HG02623 (cell line): ENCODE data around the gene AFF3.

ENCODE experiments used
- ATAC-seq: cut with Tn5 transposase; IDR thresholded peaks from one replicate; pipeline ENCODE4 v1.9.1; 2021; ENCODE audit warnings: moderate library complexity; ENCODE audit not compliant: unreplicated experiment

AFF3 gene

GRCh38 chr2:99621774-99622173 is 520.6 kb downstream of the AFF3 start:
- no peak for ATAC-seq

GRCh38 chr2:99621106-99621505 is 521.3 kb downstream of the AFF3 start:
- ATAC-seq, result no peak

- no peak for ATAC-seq
These were observed 523.2 kb downstream of the AFF3 start for GRCh38 chr2:99619151-99619550.

- no peak for ATAC-seq
These were observed 523.8 kb downstream of the AFF3 start for GRCh38 chr2:99618579-99619097.

GRCh38 chr2:99617811-99618210 is 524.6 kb downstream of the AFF3 start:
- no peak for ATAC-seq

GRCh38 chr2:99615247-99615771 is 527.1 kb downstream of the AFF3 start:
- ATAC-seq, result no peak

- no peak for ATAC-seq
These were observed 528.4 kb downstream of the AFF3 start for GRCh38 chr2:99613980-99614379.

GRCh38 chr2:99611786-99612185 is 530.6 kb downstream of the AFF3 start:
- ATAC-seq, result no peak

GRCh38 chr2:99611034-99611433 is 531.4 kb downstream of the AFF3 start:
- no peak for ATAC-seq

- ATAC-seq, result no peak
These were observed 532.5 kb downstream of the AFF3 start for GRCh38 chr2:99609851-99610381.

GRCh38 chr2:99608861-99609260 is 533.5 kb downstream of the AFF3 start:
- no peak for ATAC-seq

- no peak for ATAC-seq
These were observed 534.4 kb downstream of the AFF3 start for GRCh38 chr2:99607861-99608491.

- no peak for ATAC-seq
These were observed 534.9 kb downstream of the AFF3 start for GRCh38 chr2:99607454-99607853.

- ATAC-seq, result no peak
These were observed 537.4 kb downstream of the AFF3 start for GRCh38 chr2:99605036-99605435.

GRCh38 chr2:99602476-99602875 is 539.9 kb downstream of the AFF3 start:
- no peak for ATAC-seq

- no peak for ATAC-seq
These were observed 541.3 kb downstream of the AFF3 start for GRCh38 chr2:99600981-99601651.

- no peak for ATAC-seq
These were observed 543.9 kb downstream of the AFF3 start for GRCh38 chr2:99598441-99598840.

GRCh38 chr2:99597616-99598015 is 544.8 kb downstream of the AFF3 start:
- ATAC-seq, result no peak

GRCh38 chr2:99595373-99595772 is 547.0 kb downstream of the AFF3 start:
- ATAC-seq, result no peak

GRCh38 chr2:99593692-99594427 is 548.5 kb downstream of the AFF3 start:
- ATAC-seq, result no peak

- no peak for ATAC-seq
These were observed 565.6 kb downstream of the AFF3 start for GRCh38 chr2:99576775-99577174.
